Heart left ventricle (tissue), 16 donors: ENCODE results near the gene DAZAP1. TPM values are rescaled to one million over a fixed set of nuclear protein-coding genes. Genes with fewer than 3 reads are reported as not detected.

Experiments used
- ATAC-seq, 4 donors: fragments of 200-7000 bp; cut with Tn5 transposase; one replicate each; pipeline ENCODE4 v1.9.1; 2020 to 2022; ENCODE audit warnings: moderate library complexity in 4 of 4, mild to moderate bottlenecking in 3 of 4, moderate number of reproducible peaks in 1 of 4
- DNase-seq, 5 donors: peaks; one replicate each; pipeline ENCODE4 v3.0.0-alpha.2; 2020
- H3K27ac ChIP-seq, 12 donors: fragments of 200-600 bp; sonication (generic) in 4 of 12; one replicate each; pipeline versions ENCODE4 v1.5.0 to v1.8.0; 2016 to 2022; ENCODE audit warnings: mild to moderate bottlenecking in 2 of 12
- H3K27me3 ChIP-seq, 9 donors: fragments of 200-600 bp; sonication (generic) in 2 of 9; one replicate each; pipeline versions ENCODE4 v1.5.1 to v1.8.0; 2016 to 2022; ENCODE audit warnings: mild to moderate bottlenecking in 3 of 9
- H3K36me3 ChIP-seq, 9 donors: fragments of 200-600 bp; sonication (generic) in 2 of 9; one replicate each; pipeline versions ENCODE4 v1.5.0 to v1.8.0; 2018 to 2022; ENCODE audit warnings: mild to moderate bottlenecking in 2 of 9
- H3K4me1 ChIP-seq, 12 donors: fragments of 200-600 bp; sonication (generic) in 4 of 12; one replicate each; pipeline versions ENCODE4 v1.5.0 to v1.8.0; 2016 to 2022; ENCODE audit warnings: mild to moderate bottlenecking in 3 of 12
- H3K4me3 ChIP-seq, 12 donors: fragments of 200-600 bp; sonication (generic) in 4 of 12; one replicate each; pipeline versions ENCODE4 v1.5.0 to v1.8.0; 2017 to 2022; ENCODE audit warnings: mild to moderate bottlenecking in 9 of 12, moderate library complexity in 4 of 12
- H3K9me3 ChIP-seq, 12 donors: fragments of 200-600 bp; sonication (generic) in 4 of 12; one replicate each; pipeline versions ENCODE4 v1.5.0 to v1.8.0; 2016 to 2022; ENCODE audit warnings: mild to moderate bottlenecking in 1 of 12
- CTCF ChIP-seq, 12 donors: fragments of 200-600 bp; sonication (generic) in 4 of 12; IDR thresholded peaks; one replicate each; pipeline versions ENCODE4 v1.5.0 to v1.8.0; 2018 to 2022; ENCODE audit warnings: antibody characterized with exemption in 12 of 12, mild to moderate bottlenecking in 5 of 12
- POLR2A ChIP-seq, 2 donors: fragments of 450-650 bp; IDR thresholded peaks; one replicate each; pipeline ENCODE4 v1.6.1; 2017; ENCODE audit warnings: antibody characterized with exemption in 2 of 2, mild to moderate bottlenecking in 2 of 2, moderate library complexity in 2 of 2
- WGBS, 4 donors: extraction: QIAGEN DNeasy Blood & Tissue Kit in 2 of 4; methylation state at CpG; one replicate each; pipeline versions ENCODE4 v1.1.5 to v1.1.7; 2013 to 2018; 5-methylcytosine and 5-hydroxymethylcytosine counted together
- intact Hi-C, 10 donors: fragments of 100-400 bp; cut with DNase I; formaldehyde crosslinking; loops; one replicate each; pipeline versions ENCODE4 v1.11.1 to v1.14.2; 2022
- polyA plus RNA-seq, 2 donors: library from polyadenylated mRNA; stranded (reverse); fragments of 200-250 nt; gene quantifications; one replicate each; pipeline ENCODE4 v1.2.3, GENCODE V29; 2013
- total RNA-seq, 9 donors: library from RNA; depleted of rRNA in 2 of 9; stranded (reverse); fragments of >200 nt in 2 of 9; fragmentation: NEBNext Ultra II Directional in 3 of 9; extraction: Animal tissue kit (Norgen Biotek cat#: 25700) in 3 of 9; gene quantifications; one replicate each; pipeline versions ENCODE4 v1.1.0 to v1.2.4, GENCODE V29; 2016 to 2023
- donor health status: ischemic (EF 13 %, LVEDD 7.1; RV severe dilation, severe dysfunction).
- donor health status: healthy with polysubstance abuse.
- donor health status: DM: no; HTN: yes; CAD: no.
- donor health status: DM: no; HTN: no; CAD: no.
- donor health status: ischemic (EF 25% LVEDD 6.9; RV normal size, moderate dysfunction).
- donor health status: ischemic (EF 25% LVEDD 5.7; RV mildly dilated, moderate dysfunction).
- donor health status: healthy.
- donor health status: DM: yes; HTN: yes; CAD: no.
- donor health status: ischemic (EF 35%, LVEDD 5.7; RV mildly dilated, moderate dysfunction).
- donor health status: nonischemic (EF 11% LVEDD 7.7; RV severe dilation, severe dysfunction).
- donor health status: DM: yes; HTN: yes; CAD: no.
- donor health status: PGD.
- donor health status: ischemic (EF 29% LVEDD 5.4; RV normal size, mild dysfunction).
- donor health status: nonischemic (EF 23%, LVEDD 6.1; RV moderate dilation, normal function).

DAZAP1 gene
- total and polyA plus RNA-seq, 11 donors = 36.8 to 128 (median 78.5) TPM

GRCh38 chr19:1472231-1473084, 65.1 kb downstream of the DAZAP1 start:
- H3K4me1 ChIP-seq = peaks cover 15 to 68% (median 43%) of the 10 kb centered on the region in 12 donors
- 48 to 60% (median 51%) methylated on average over 27 to 44 of the region's 44 CpGs for WGBS, 4 donors
- H3K9me3 ChIP-seq = no peaks in the 10 kb centered on the region
- ATAC-seq = no peak
- TF ChIP-seq POLR2A (IDR thresholded peaks at IDR 0.05) (no peak), CTCF (IDR thresholded peaks at IDR 0.05) (no peak)
- intact Hi-C loops = no loop called here
- H3K27ac ChIP-seq = no peak overlapping the region
- DNase-seq = peak in 1 of 5 donors; percentile 21
- H3K4me3 ChIP-seq = no peak overlapping the region
- H3K27me3 ChIP-seq = peaks cover 18 to 60% (median 42%) of the 10 kb centered on the region in 9 donors
- H3K36me3 ChIP-seq = peaks cover 0 to 31% (median 2%) of the 10 kb centered on the region in 9 donors

GRCh38 chr19:1473085-1473851, 65.9 kb downstream of the DAZAP1 start:
- peaks cover 0 to 33% (median 3%) of the 10 kb centered on the region in 9 donors for H3K36me3 ChIP-seq
- peaks cover 15 to 66% (median 43%) of the 10 kb centered on the region in 12 donors for H3K4me1 ChIP-seq
- peaks cover 10 to 52% (median 35%) of the 10 kb centered on the region in 9 donors for H3K27me3 ChIP-seq
- WGBS, 4 donors = 65 to 77% (median 76%) methylated on average over 14 to 20 of the region's 20 CpGs
- no peak for TF ChIP-seq POLR2A (IDR thresholded peaks at IDR 0.05)
- TF ChIP-seq CTCF (IDR thresholded peaks at IDR 0.05) = no peak
- H3K4me3 ChIP-seq = no peak overlapping the region
- intact Hi-C loops = no loop called here
- H3K9me3 ChIP-seq = no peaks in the 10 kb centered on the region
- H3K27ac ChIP-seq = no peak overlapping the region
- ATAC-seq (no peak), DNase-seq (peak in 1 of 5 donors; percentile 16)

DNA sequence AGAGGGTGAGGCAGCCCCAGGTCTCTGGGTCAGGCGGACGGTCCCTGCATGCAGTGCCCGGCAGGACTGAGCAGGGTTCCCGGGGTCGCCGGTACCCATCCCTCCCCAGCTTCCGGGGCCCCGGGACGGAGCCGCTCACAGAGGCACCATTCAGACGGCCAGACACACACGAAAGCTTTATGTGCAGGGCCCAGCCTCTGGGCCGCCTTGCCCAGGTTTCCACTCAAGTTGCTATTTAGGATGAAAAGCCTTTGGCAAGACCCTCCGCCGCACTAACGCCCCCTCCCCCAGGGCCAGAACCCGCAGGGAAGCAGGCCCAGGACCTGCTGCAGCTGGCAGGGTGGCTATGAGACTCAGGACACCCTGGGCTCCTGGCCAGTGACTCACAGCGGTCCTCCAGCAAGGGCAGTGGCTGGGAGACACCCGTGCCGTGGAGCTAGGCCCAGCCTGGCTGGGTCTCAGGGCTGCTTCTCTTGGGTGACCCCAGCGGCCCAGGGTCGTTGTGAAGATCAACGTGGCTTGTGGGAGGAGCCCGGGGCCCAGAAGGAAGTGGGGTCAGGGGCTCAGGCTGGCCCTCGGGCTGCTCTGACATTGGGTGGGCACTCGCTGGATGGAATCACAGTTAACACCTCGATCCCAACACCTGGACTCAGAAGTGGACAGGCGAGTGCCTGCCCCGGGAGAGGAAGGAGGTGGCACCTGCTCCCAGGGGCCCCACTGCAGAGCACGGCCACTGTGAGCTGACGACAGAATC, 66.8 kb downstream of the DAZAP1 start:
- DNase-seq = peak in 4 of 5 donors; percentile 14 to 71 (median 49)
- peaks cover 15 to 63% (median 42%) of the 10 kb centered on the region in 12 donors for H3K4me1 ChIP-seq
- WGBS, 4 donors = 69 to 78% (median 72%) methylated on average over 25 to 31 of the region's 31 CpGs
- H3K36me3 ChIP-seq = peaks cover 0 to 33% (median 3%) of the 10 kb centered on the region in 9 donors
- H3K27me3 ChIP-seq = peaks cover 6 to 43% (median 32%) of the 10 kb centered on the region in 9 donors
- TF ChIP-seq CTCF (IDR thresholded peaks at IDR 0.05) = no peak
- TF ChIP-seq POLR2A (IDR thresholded peaks at IDR 0.05) = no peak
- H3K9me3 ChIP-seq = no peaks in the 10 kb centered on the region
- peak in 3 of 4 donors; percentile 12 to 47 (median 20) for ATAC-seq
- no peak overlapping the region for H3K4me3 ChIP-seq
- H3K27ac ChIP-seq = peak overlapping the region in 6 of 12 donors; percentile 23 to 60 (median 49)
- intact Hi-C loops = no loop called here
